ENCODE results near the gene CFAP299.
A peak's percentile ranks its signal among the peaks of the same experiment; 100 is the strongest.

The CFAP299 gene

DNA sequence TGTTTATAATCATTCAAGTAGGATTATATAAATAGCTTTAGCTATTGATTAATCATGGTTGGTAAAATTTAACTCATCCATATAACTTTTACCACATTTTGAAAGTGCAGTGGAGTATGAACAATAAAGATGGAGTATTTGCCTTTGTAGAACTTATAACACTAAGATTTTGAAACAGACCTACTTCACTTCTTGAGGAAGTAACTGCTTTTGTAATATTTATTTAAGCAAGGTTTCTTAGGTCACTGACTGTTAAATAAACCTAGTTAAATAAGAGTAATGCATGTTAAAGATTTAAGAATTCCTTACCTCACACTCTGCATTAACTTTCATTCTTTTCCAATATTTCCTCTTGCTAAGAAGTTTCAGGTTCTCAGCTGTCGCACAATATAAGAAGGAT lies 242.5 kb downstream of the CFAP299 start:
- H3K4me3 ChIP-seq (ENCODE audit: control insufficient read depth in 1 of 7, extremely low read depth in 1 of 7, insufficient read depth in 4 of 7, low read depth in 2 of 7, low read length in 6 of 7), result no peak overlapping the region
- H3K27ac ChIP-seq (ENCODE audit: insufficient read depth in 1 of 2, low read depth in 1 of 2, low read length in 2 of 2, poor library complexity in 1 of 2, severe bottlenecking in 2 of 2), result no peak overlapping the region
- H3K9me3 ChIP-seq (ENCODE audit: control extremely low read depth in 1 of 5, control insufficient read depth in 4 of 5, insufficient read depth in 2 of 5, low read depth in 1 of 5, low read length in 4 of 5), result peaks cover 0 to 2% (median 0%) of the 10 kb centered on the region in 5 experiments
- H3K27me3 ChIP-seq (replicated peaks in 2 of 5; ENCODE audit: control insufficient read depth in 4 of 5, insufficient read depth in 5 of 5, low read length in 4 of 5), result peaks cover 0 to 8% (median 0%) of the 10 kb centered on the region in 5 experiments
- ChIA-PET CTCF (no interaction called here), POLR2A (no interaction called here)
- DNase-seq, result no peak
- H3K4me1 ChIP-seq (ENCODE audit: control extremely low read depth in 1 of 4, control insufficient read depth in 4 of 4, insufficient read depth in 4 of 4, low read length in 3 of 4), result peaks cover 0 to 9% (median 7%) of the 10 kb centered on the region in 4 experiments
- WGBS (ENCODE audit: insufficient coverage), result no CpG with 5 or more reads among the region's 1 CpG
- H3K36me3 ChIP-seq (ENCODE audit: control insufficient read depth in 4 of 4, insufficient read depth in 4 of 4, low read length in 3 of 4), result no peaks in the 10 kb centered on the region

DNA sequence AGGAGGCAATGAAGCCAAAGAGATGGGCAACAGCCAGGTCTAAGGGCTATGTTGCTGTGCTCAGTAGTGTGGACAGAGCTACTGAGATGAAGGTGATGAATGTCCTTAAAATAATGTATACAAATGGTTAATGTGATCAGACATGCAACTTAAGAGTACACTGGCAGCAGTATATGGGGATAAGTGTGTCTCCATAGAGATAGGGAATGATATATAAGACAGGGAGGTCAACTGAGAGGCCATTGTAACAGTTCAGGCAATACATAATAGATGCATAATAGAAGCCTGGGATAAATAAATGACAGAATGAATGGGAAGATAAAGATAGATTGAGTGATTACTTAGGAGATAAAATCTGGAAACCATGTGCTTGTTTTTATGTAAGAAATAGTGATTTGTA lies 250.0 kb downstream of the CFAP299 start:
- ChIA-PET POLR2A (no interaction called here), CTCF (no interaction called here)
- no peak for DNase-seq
- Histone ChIP-seq H3K4me3 (ENCODE audit: control insufficient read depth in 1 of 7, extremely low read depth in 1 of 7, insufficient read depth in 4 of 7, low read depth in 2 of 7, low read length in 6 of 7) (no peak overlapping the region), H3K36me3 (ENCODE audit: control insufficient read depth in 4 of 4, insufficient read depth in 4 of 4, low read length in 3 of 4) (no peaks in the 10 kb centered on the region), H3K27me3 (replicated peaks in 2 of 5; ENCODE audit: control insufficient read depth in 4 of 5, insufficient read depth in 5 of 5, low read length in 4 of 5) (peaks cover 0 to 19% (median 0%) of the 10 kb centered on the region in 5 experiments), H3K4me1 (ENCODE audit: control extremely low read depth in 1 of 4, control insufficient read depth in 4 of 4, insufficient read depth in 4 of 4, low read length in 3 of 4) (peaks cover 4 to 12% (median 5%) of the 10 kb centered on the region in 4 experiments), H3K27ac (ENCODE audit: insufficient read depth in 1 of 2, low read depth in 1 of 2, low read length in 2 of 2, poor library complexity in 1 of 2, severe bottlenecking in 2 of 2) (no peak overlapping the region), H3K9me3 (ENCODE audit: control extremely low read depth in 1 of 5, control insufficient read depth in 4 of 5, insufficient read depth in 2 of 5, low read depth in 1 of 5, low read length in 4 of 5) (no peaks in the 10 kb centered on the region)

DNA sequence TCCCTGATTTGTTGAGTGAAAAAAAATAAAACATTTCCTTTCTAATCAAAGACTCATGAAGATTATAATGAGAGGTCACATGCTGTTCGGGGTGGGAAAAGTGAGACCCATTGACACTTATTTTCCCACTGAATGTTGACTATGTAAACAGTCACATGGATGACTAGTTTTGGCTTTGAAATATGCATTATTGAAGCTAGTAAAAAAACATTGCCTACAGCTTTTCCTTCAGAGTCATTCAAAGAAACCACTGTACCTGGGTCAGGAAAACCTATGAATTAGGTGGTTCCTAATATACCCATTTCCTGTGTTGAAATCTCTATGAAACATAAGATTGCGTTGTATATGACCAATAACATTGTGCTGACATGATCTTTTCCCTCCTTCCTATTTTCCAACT lies 251.2 kb downstream of the CFAP299 start:
- no peak overlapping the region for H3K4me3 ChIP-seq (ENCODE audit: control insufficient read depth in 1 of 7, extremely low read depth in 1 of 7, insufficient read depth in 4 of 7, low read depth in 2 of 7, low read length in 6 of 7)
- no peak for DNase-seq
- peaks cover 0 to 7% (median 4%) of the 10 kb centered on the region in 4 experiments for H3K4me1 ChIP-seq (ENCODE audit: control extremely low read depth in 1 of 4, control insufficient read depth in 4 of 4, insufficient read depth in 4 of 4, low read length in 3 of 4)
- POLR2A ChIA-PET, result no interaction called here
- no peak overlapping the region for H3K27ac ChIP-seq (ENCODE audit: insufficient read depth in 1 of 2, low read depth in 1 of 2, low read length in 2 of 2, poor library complexity in 1 of 2, severe bottlenecking in 2 of 2)
- no peaks in the 10 kb centered on the region for H3K9me3 ChIP-seq (ENCODE audit: control extremely low read depth in 1 of 5, control insufficient read depth in 4 of 5, insufficient read depth in 2 of 5, low read depth in 1 of 5, low read length in 4 of 5)
- H3K27me3 ChIP-seq (replicated peaks in 2 of 5; ENCODE audit: control insufficient read depth in 4 of 5, insufficient read depth in 5 of 5, low read length in 4 of 5), result peaks cover 0 to 17% (median 0%) of the 10 kb centered on the region in 5 experiments
- no CpG with 5 or more reads among the region's 2 CpGs for WGBS (ENCODE audit: insufficient coverage)
- CTCF ChIA-PET, result no interaction called here
- no peaks in the 10 kb centered on the region for H3K36me3 ChIP-seq (ENCODE audit: control insufficient read depth in 4 of 4, insufficient read depth in 4 of 4, low read length in 3 of 4)

DNA sequence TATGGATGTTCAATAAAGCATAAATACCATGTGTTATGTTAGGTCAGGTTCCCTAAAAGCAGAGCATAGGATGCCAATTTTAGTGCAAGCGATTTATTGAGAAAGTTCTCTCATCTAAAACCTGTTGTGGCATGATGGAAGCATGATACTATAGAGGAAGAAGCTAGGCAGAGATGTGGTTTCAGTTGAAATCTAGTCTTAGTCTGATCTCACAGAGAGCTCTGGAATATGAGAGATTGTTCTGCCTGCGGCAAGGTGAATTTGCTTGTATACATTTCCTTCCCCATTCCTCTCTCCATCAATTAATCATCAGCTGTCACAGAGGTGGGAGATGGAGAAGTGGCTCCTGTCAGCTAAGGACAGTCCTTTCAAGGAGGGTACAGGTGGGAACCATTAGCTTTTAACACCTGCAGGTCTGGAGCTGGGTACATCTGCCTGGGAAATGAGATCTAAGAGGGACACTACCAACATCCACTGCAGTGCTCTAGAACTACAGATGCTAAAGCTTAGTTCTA lies 252.4 kb downstream of the CFAP299 start:
- 0% methylated on average over 1 of the region's 2 CpGs for WGBS (ENCODE audit: insufficient coverage)
- ChIA-PET CTCF (interaction anchor here (1.1 to 1.2 kb wide), 2 partner anchors 9 to 222 kb away, joined by 3 read pairs; no protein-coding TSS in a partner anchor), POLR2A (no interaction called here)

DNA sequence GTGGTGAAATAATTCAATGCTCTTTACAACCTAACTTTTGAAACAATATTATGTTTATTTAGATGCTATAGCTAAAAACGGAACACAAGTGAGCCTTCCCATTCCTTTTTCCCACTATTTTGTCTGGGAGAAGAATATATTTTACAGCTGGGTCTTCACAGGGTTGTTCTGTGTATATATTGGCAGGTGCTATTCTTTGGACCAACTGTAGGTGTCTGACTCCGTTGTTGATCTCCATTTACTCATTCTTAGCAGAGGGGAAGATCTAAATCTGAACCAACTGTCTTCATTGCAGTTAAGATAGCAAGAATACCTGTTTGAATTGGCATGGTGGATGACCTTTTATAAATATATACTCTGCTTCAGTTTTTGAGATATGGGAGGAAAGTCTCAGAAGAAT lies 257.4 kb downstream of the CFAP299 start:
- H3K27me3 ChIP-seq (replicated peaks in 2 of 5; ENCODE audit: control insufficient read depth in 4 of 5, insufficient read depth in 5 of 5, low read length in 4 of 5), result peaks cover 0 to 12% (median 2%) of the 10 kb centered on the region in 5 experiments
- no peak overlapping the region for H3K27ac ChIP-seq (ENCODE audit: insufficient read depth in 1 of 2, low read depth in 1 of 2, low read length in 2 of 2, poor library complexity in 1 of 2, severe bottlenecking in 2 of 2)
- no peaks in the 10 kb centered on the region for H3K36me3 ChIP-seq (ENCODE audit: control insufficient read depth in 4 of 4, insufficient read depth in 4 of 4, low read length in 3 of 4)
- POLR2A ChIA-PET, result no interaction called here
- no peaks in the 10 kb centered on the region for H3K9me3 ChIP-seq (ENCODE audit: control extremely low read depth in 1 of 5, control insufficient read depth in 4 of 5, insufficient read depth in 2 of 5, low read depth in 1 of 5, low read length in 4 of 5)
- CTCF ChIA-PET, result interaction anchor here (1.1 kb wide), 1 partner anchor 22 kb away, joined by 3 read pairs; no protein-coding TSS in a partner anchor
- no CpG with 5 or more reads among the region's 2 CpGs for WGBS (ENCODE audit: insufficient coverage)
- no peak overlapping the region for H3K4me3 ChIP-seq (ENCODE audit: control insufficient read depth in 1 of 7, extremely low read depth in 1 of 7, insufficient read depth in 4 of 7, low read depth in 2 of 7, low read length in 6 of 7)
- H3K4me1 ChIP-seq (ENCODE audit: control extremely low read depth in 1 of 4, control insufficient read depth in 4 of 4, insufficient read depth in 4 of 4, low read length in 3 of 4), result peaks cover 0 to 2% (median 0%) of the 10 kb centered on the region in 4 experiments
- DNase-seq, result no peak

More for the DNA sequence above, 252.4 kb downstream of the CFAP299 start:
- DNase-seq, result peak; percentile 11 to 61 (median 60)
- Histone ChIP-seq H3K27ac (ENCODE audit: insufficient read depth in 1 of 2, low read depth in 1 of 2, low read length in 2 of 2, poor library complexity in 1 of 2, severe bottlenecking in 2 of 2) (no peak overlapping the region), H3K36me3 (ENCODE audit: control insufficient read depth in 4 of 4, insufficient read depth in 4 of 4, low read length in 3 of 4) (no peaks in the 10 kb centered on the region), H3K4me1 (ENCODE audit: control extremely low read depth in 1 of 4, control insufficient read depth in 4 of 4, insufficient read depth in 4 of 4, low read length in 3 of 4) (peaks cover 0 to 7% (median 4%) of the 10 kb centered on the region in 4 experiments), H3K4me3 (ENCODE audit: control insufficient read depth in 1 of 7, extremely low read depth in 1 of 7, insufficient read depth in 4 of 7, low read depth in 2 of 7, low read length in 6 of 7) (no peak overlapping the region), H3K27me3 (replicated peaks in 2 of 5; ENCODE audit: control insufficient read depth in 4 of 5, insufficient read depth in 5 of 5, low read length in 4 of 5) (peaks cover 0 to 17% (median 0%) of the 10 kb centered on the region in 5 experiments), H3K9me3 (ENCODE audit: control extremely low read depth in 1 of 5, control insufficient read depth in 4 of 5, insufficient read depth in 2 of 5, low read depth in 1 of 5, low read length in 4 of 5) (no peaks in the 10 kb centered on the region)

DNA sequence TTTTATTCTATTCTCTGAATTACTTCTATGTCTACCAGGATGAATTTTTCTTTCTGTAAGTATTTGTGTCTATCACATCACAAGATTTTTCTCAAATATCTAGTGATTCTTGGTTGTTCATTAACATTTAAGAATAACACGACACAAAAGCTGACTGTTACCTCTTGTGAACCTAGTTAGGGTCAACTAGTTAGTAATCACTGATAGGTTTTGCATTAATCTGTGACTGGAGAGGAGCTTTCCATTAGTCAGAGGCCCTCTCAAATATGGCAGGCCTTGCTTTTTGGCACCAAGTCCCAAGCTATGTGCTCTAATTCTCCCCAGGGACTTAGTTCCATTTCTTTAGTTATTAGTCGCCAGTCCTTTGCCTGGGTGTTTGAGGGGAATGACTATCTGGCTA lies 259.2 kb downstream of the CFAP299 start:
- H3K27ac ChIP-seq (ENCODE audit: insufficient read depth in 1 of 2, low read depth in 1 of 2, low read length in 2 of 2, poor library complexity in 1 of 2, severe bottlenecking in 2 of 2), result no peak overlapping the region
- H3K27me3 ChIP-seq (replicated peaks in 2 of 5; ENCODE audit: control insufficient read depth in 4 of 5, insufficient read depth in 5 of 5, low read length in 4 of 5), result peaks cover 0 to 7% (median 2%) of the 10 kb centered on the region in 5 experiments
- POLR2A ChIA-PET, result no interaction called here
- CTCF ChIA-PET, result no interaction called here
- no peaks in the 10 kb centered on the region for H3K4me1 ChIP-seq (ENCODE audit: control extremely low read depth in 1 of 4, control insufficient read depth in 4 of 4, insufficient read depth in 4 of 4, low read length in 3 of 4)
- no peak overlapping the region for H3K4me3 ChIP-seq (ENCODE audit: control insufficient read depth in 1 of 7, extremely low read depth in 1 of 7, insufficient read depth in 4 of 7, low read depth in 2 of 7, low read length in 6 of 7)
- no peaks in the 10 kb centered on the region for H3K9me3 ChIP-seq (ENCODE audit: control extremely low read depth in 1 of 5, control insufficient read depth in 4 of 5, insufficient read depth in 2 of 5, low read depth in 1 of 5, low read length in 4 of 5)
- WGBS (ENCODE audit: insufficient coverage), result no CpG with 5 or more reads among the region's 2 CpGs
- no peaks in the 10 kb centered on the region for H3K36me3 ChIP-seq (ENCODE audit: control insufficient read depth in 4 of 4, insufficient read depth in 4 of 4, low read length in 3 of 4)
- DNase-seq, result no peak

DNA sequence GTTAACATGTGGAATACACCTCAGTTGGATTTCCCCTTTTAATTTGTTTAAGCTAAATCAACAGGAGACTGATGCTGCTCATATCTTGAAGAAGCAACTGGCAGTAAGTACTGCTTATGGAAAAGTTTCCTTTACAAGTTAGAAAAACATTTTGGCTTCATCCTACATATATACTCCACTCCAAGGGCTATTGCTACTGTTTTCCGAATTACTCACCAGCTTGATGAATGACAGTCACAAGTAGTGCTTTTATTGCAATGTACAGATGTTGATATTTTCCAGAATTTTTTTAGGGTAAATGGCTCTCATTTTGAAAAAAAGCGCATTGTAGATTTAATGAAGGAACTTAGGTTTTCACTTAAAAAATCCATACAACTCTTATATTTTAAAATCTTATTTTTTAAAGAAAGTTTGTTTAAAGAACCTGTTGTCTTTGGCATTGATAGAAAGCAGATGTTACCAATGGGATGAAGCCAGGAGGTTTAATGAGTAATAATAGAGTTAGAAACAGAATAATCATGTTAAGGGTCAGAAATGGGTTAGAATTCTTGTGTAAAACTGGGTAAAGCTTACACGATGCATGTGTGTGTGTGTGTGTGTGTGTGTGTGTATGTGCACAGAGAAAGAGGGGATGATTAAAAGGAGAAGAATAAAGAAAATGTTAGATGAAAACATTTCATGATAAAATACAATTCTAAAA lies 272.9 kb downstream of the CFAP299 start:
- CTCF ChIA-PET, result no interaction called here

More for the DNA sequence above, 272.9 kb downstream of the CFAP299 start:
- no peak overlapping the region for H3K4me3 ChIP-seq (ENCODE audit: control insufficient read depth in 1 of 7, extremely low read depth in 1 of 7, insufficient read depth in 4 of 7, low read depth in 2 of 7, low read length in 6 of 7)
- H3K4me1 ChIP-seq (ENCODE audit: control extremely low read depth in 1 of 4, control insufficient read depth in 4 of 4, insufficient read depth in 4 of 4, low read length in 3 of 4), result no peaks in the 10 kb centered on the region
- no peaks in the 10 kb centered on the region for H3K36me3 ChIP-seq (ENCODE audit: control insufficient read depth in 4 of 4, insufficient read depth in 4 of 4, low read length in 3 of 4)
- POLR2A ChIA-PET, result no interaction called here
- no peak for DNase-seq
- WGBS (ENCODE audit: insufficient coverage), result no CpG with 5 or more reads among the region's 3 CpGs
- H3K27me3 ChIP-seq (replicated peaks in 2 of 5; ENCODE audit: control insufficient read depth in 4 of 5, insufficient read depth in 5 of 5, low read length in 4 of 5), result peaks cover 0 to 15% (median 2%) of the 10 kb centered on the region in 5 experiments
- no peak overlapping the region for H3K27ac ChIP-seq (ENCODE audit: insufficient read depth in 1 of 2, low read depth in 1 of 2, low read length in 2 of 2, poor library complexity in 1 of 2, severe bottlenecking in 2 of 2)
- H3K9me3 ChIP-seq (ENCODE audit: control extremely low read depth in 1 of 5, control insufficient read depth in 4 of 5, insufficient read depth in 2 of 5, low read depth in 1 of 5, low read length in 4 of 5), result no peaks in the 10 kb centered on the region
